ENCODE measurements around the gene SKAP1.
"Not testable (repeated sequence)": the region's sequence is repeated elsewhere in the genome, so short reads cannot be mapped to it uniquely, and the experiment has no call there.

Gene SKAP1

GRCh38 chr17:48285614-48286013 is 144.4 kb downstream of the SKAP1 start:
- DNase-seq (ENCODE audit: low read depth) = no peak

- no peak for DNase-seq (ENCODE audit: low read depth)
Observed at GRCh38 chr17:48283907-48284306, 146.1 kb downstream of the SKAP1 start.

GRCh38 chr17:48283411-48283810 is 146.6 kb downstream of the SKAP1 start:
- no peak for DNase-seq (ENCODE audit: low read depth)

GRCh38 chr17:48282303-48282702 is 147.7 kb downstream of the SKAP1 start:
- no peak for DNase-seq (ENCODE audit: low read depth)

- DNase-seq (ENCODE audit: low read depth) = no peak
Observed at GRCh38 chr17:48278760-48279491, 151.1 kb downstream of the SKAP1 start.

- DNase-seq (ENCODE audit: low read depth) = no peak
Observed at GRCh38 chr17:48276776-48277175, 153.2 kb downstream of the SKAP1 start.

GRCh38 chr17:48270899-48271298 is 159.1 kb downstream of the SKAP1 start:
- no peak for DNase-seq (ENCODE audit: low read depth)

- DNase-seq (ENCODE audit: low read depth) = no peak
Observed at GRCh38 chr17:48269209-48269608, 160.8 kb downstream of the SKAP1 start.

- DNase-seq (ENCODE audit: low read depth) = no peak
Observed at GRCh38 chr17:48263731-48264035, 166.3 kb downstream of the SKAP1 start.

- DNase-seq (ENCODE audit: low read depth) = no peak
Observed at GRCh38 chr17:48262982-48263730, 166.9 kb downstream of the SKAP1 start.

GRCh38 chr17:48261297-48261880 is 168.6 kb downstream of the SKAP1 start:
- DNase-seq (ENCODE audit: low read depth) = no peak

GRCh38 chr17:48259694-48260291 is 170.2 kb downstream of the SKAP1 start:
- no peak for DNase-seq (ENCODE audit: low read depth)

GRCh38 chr17:48258331-48258730 is 171.7 kb downstream of the SKAP1 start:
- no peak for DNase-seq (ENCODE audit: low read depth)

GRCh38 chr17:48255759-48256158 is 174.3 kb downstream of the SKAP1 start:
- no peak for DNase-seq (ENCODE audit: low read depth)

GRCh38 chr17:48254896-48255295 is 175.1 kb downstream of the SKAP1 start:
- no peak for DNase-seq (ENCODE audit: low read depth)

- no peak for DNase-seq (ENCODE audit: low read depth)
Observed at GRCh38 chr17:48253975-48254374, 176.0 kb downstream of the SKAP1 start.

- DNase-seq (ENCODE audit: low read depth) = no peak
Observed at GRCh38 chr17:48251950-48252349, 178.1 kb downstream of the SKAP1 start.

GRCh38 chr17:48250949-48251348 is 179.1 kb downstream of the SKAP1 start:
- no peak for DNase-seq (ENCODE audit: low read depth)

GRCh38 chr17:48250059-48250458 is 180.0 kb downstream of the SKAP1 start:
- not testable (repeated sequence) for DNase-seq (ENCODE audit: low read depth)

GRCh38 chr17:48247603-48248002 is 182.4 kb downstream of the SKAP1 start:
- no peak for DNase-seq (ENCODE audit: low read depth)

GRCh38 chr17:48247038-48247437 is 183.0 kb downstream of the SKAP1 start:
- DNase-seq (ENCODE audit: low read depth) = no peak

- DNase-seq (ENCODE audit: low read depth) = no peak
Observed at GRCh38 chr17:48246612-48247011, 183.4 kb downstream of the SKAP1 start.

- DNase-seq (ENCODE audit: low read depth) = not testable (repeated sequence)
Observed at GRCh38 chr17:48245465-48246033, 184.5 kb downstream of the SKAP1 start.

All from HS-5 (cell line).